Keratinocyte (primary cell): ENCODE data around the gene SYNDIG1.

Source experiments
- EZH2 ChIP-seq: IDR thresholded peaks from one replicate; pipeline ENCODE4 v1.6.1; 2012; ENCODE audit warnings: inconsistent platforms, mild to moderate bottlenecking, low read length, moderate library complexity
- TF ChIP-seq, protein P1 (sequence below), 3 experiments: IDR thresholded peaks in 1 of 3; conservative IDR thresholded peaks in 1 of 3; optimal IDR thresholded peaks in 1 of 3; 2 replicates in 2 of 3; 3 replicates in 1 of 3; pipeline versions ENCODE3 to v1.5.1; 2011; ENCODE audit warnings: low read length in 3 of 3, mild to moderate bottlenecking in 3 of 3, moderate library complexity in 2 of 3, control low read depth in 1 of 3, inconsistent platforms in 1 of 3; ENCODE audit not compliant: insufficient read depth in 2 of 3; ENCODE audit errors: extremely low read depth in 1 of 3

DNA sequence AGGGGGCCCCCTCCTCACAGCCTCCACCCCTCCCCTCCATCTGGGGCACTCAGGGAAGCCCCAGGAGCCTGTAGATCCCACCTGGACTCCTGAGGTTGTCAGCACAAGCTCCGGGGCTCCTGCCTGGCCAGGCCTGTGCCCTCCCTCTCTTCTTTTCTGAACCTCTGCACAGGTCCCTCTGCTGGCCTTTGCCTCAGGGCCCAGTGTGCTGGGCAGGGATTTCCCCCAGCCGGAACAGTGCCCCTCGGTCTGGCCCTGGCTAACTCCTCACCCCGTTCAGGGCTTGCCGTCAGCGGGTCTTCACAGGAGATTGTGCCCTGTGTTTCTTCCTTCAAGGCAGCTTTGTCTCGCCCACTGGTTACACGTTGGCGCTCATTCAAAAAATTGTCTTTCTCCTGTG lies 64.9 kb downstream of the SYNDIG1 start:
- TF ChIP-seq, protein P1, sequence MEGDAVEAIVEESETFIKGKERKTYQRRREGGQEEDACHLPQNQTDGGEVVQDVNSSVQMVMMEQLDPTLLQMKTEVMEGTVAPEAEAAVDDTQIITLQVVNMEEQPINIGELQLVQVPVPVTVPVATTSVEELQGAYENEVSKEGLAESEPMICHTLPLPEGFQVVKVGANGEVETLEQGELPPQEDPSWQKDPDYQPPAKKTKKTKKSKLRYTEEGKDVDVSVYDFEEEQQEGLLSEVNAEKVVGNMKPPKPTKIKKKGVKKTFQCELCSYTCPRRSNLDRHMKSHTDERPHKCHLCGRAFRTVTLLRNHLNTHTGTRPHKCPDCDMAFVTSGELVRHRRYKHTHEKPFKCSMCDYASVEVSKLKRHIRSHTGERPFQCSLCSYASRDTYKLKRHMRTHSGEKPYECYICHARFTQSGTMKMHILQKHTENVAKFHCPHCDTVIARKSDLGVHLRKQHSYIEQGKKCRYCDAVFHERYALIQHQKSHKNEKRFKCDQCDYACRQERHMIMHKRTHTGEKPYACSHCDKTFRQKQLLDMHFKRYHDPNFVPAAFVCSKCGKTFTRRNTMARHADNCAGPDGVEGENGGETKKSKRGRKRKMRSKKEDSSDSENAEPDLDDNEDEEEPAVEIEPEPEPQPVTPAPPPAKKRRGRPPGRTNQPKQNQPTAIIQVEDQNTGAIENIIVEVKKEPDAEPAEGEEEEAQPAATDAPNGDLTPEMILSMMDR (optimal IDR thresholded peaks at IDR 0.05 in 1 of 3, IDR thresholded peaks at IDR 0.05 in 1 of 3, conservative IDR thresholded peaks at IDR 0.05 in 1 of 3; ENCODE audit: extremely low read depth in 1 of 3, insufficient read depth in 2 of 3, low read length in 3 of 3) = no peak
- no peak for TF ChIP-seq EZH2
